Panc1 (cell line): Measurements from ENCODE around the gene CLEC4A. TPM values are rescaled to one million over a fixed set of nuclear protein-coding genes. Genes with fewer than 3 reads are reported as not detected.

ENCODE experiments used
- ATAC-seq: fragments of 200-7000 bp; cut with Tn5 transposase; 2 replicates; pipeline ENCODE4 v1.9.1; 2020; ENCODE audit warnings: mild to moderate bottlenecking, moderate library complexity
- BruUV-seq: library from RNA; stranded (reverse); fragments of 400-500 nt; replicated peaks from 2 replicates; lab custom pipeline; 2021; lab: Mats Ljungman, UMichigan
- CTCF ChIA-PET: fragments of 300-600 bp; sonication (Branson Sonifier 250); formaldehyde crosslinking; loops from one replicate; lab custom pipeline; 2022; ENCODE audit warnings: antibody characterized with exemption; lab: Charles Lee
- POLR2A ChIA-PET: fragments of 300-600 bp; sonication (Branson Sonifier 250); formaldehyde crosslinking; loops from one replicate; lab custom pipeline; 2022; ENCODE audit warnings: antibody characterized with exemption; lab: Charles Lee
- DNase-seq: peaks from one replicate; pipeline ENCODE4 v3.0.0-alpha.2; 2010; ENCODE audit warnings: low read depth, low spot score
- H3K27ac ChIP-seq: 2 replicates; pipeline ENCODE4 v1.5.1; 2011; ENCODE audit warnings: mild to moderate bottlenecking, low read length, inconsistent platforms
- H3K27me3 ChIP-seq: fragments of 200-500 bp; sonication (Bioruptor generic); 2 replicates; pipeline ENCODE4 v1.6.0; 2014; ENCODE audit warnings: low read length, inconsistent platforms; ENCODE audit not compliant: control insufficient read depth, insufficient read depth
- H3K36me3 ChIP-seq: fragments of 200-500 bp; sonication (Bioruptor generic); 2 replicates; pipeline ENCODE4 v1.5.1; 2014; ENCODE audit warnings: inconsistent platforms, mild to moderate bottlenecking, low read length, moderate library complexity; ENCODE audit not compliant: control insufficient read depth, insufficient read depth
- H3K4me1 ChIP-seq: 2 replicates; pipeline ENCODE4 v1.5.1; 2011; ENCODE audit warnings: inconsistent platforms, mild to moderate bottlenecking, low read length, moderate library complexity; ENCODE audit not compliant: control insufficient read depth, insufficient read depth
- H3K4me3 ChIP-seq, 2 experiments: 2 replicates each; pipeline ENCODE4 v1.5.1; 2011 to 2012; ENCODE audit warnings: low read depth in 2 of 2, low read length in 2 of 2, mild to moderate bottlenecking in 2 of 2, inconsistent platforms in 1 of 2, moderate library complexity in 1 of 2
- H3K9me3 ChIP-seq: fragments of 200-500 bp; sonication (Bioruptor generic); 2 replicates; pipeline ENCODE4 v1.5.1; 2014; ENCODE audit warnings: low read depth, mild to moderate bottlenecking, inconsistent platforms, low read length, moderate library complexity; ENCODE audit not compliant: control insufficient read depth, insufficient read depth
- POLR2AphosphoS5 ChIP-seq: IDR thresholded peaks from 2 replicates; pipeline ENCODE4 v1.6.1; 2012; ENCODE audit warnings: mild to moderate bottlenecking, low read depth, low read length, moderate library complexity
- SIN3A ChIP-seq: IDR thresholded peaks from 2 replicates; pipeline ENCODE4 v1.6.1; 2012; ENCODE audit warnings: low read depth, mild to moderate bottlenecking, low read length, moderate library complexity, borderline replicate concordance; ENCODE audit not compliant: insufficient read depth
- TCF7L2 ChIP-seq: IDR thresholded peaks from 2 replicates; pipeline ENCODE4 v1.6.1; 2011; ENCODE audit warnings: mild to moderate bottlenecking, low read depth, low read length, inconsistent platforms
- in situ Hi-C: cut with HindIII; loops from 2 replicates; pipeline ENCODE4 v1.10.0; 2016; ENCODE audit warnings: low sequenced_read_pairs, low pct_unique_long_range_greater_than_20kb
- intact Hi-C: fragments of 100-400 bp; cut with micrococcal nuclease; formaldehyde crosslinking; loops from one replicate; pipeline ENCODE4 v1.10.0; 2022; ENCODE audit not compliant: unreplicated experiment
- total RNA-seq: library from RNA; stranded (reverse); gene quantifications from one replicate; pipeline ENCODE4 v1.2.1, GENCODE V29; 2021; ENCODE audit not compliant: unreplicated experiment
- TF ChIP-seq, protein P1 (sequence below): fragments of 450-650 bp; IDR thresholded peaks from 2 replicates; pipeline ENCODE4 v1.5.1; 2017; ENCODE audit warnings: mild to moderate bottlenecking
- TF ChIP-seq, protein P2 (sequence below), 2 experiments: IDR thresholded peaks; 2 replicates each; pipeline ENCODE4 v1.6.1; 2011 to 2012; ENCODE audit warnings: low read depth in 2 of 2, control low read depth in 1 of 2, low read length in 1 of 2, mild to moderate bottlenecking in 1 of 2, moderate library complexity in 1 of 2; ENCODE audit not compliant: insufficient read depth in 1 of 2

The CLEC4A gene
- total RNA-seq, 1 experiment from 2014 or later, result 0.33 TPM

DNA sequence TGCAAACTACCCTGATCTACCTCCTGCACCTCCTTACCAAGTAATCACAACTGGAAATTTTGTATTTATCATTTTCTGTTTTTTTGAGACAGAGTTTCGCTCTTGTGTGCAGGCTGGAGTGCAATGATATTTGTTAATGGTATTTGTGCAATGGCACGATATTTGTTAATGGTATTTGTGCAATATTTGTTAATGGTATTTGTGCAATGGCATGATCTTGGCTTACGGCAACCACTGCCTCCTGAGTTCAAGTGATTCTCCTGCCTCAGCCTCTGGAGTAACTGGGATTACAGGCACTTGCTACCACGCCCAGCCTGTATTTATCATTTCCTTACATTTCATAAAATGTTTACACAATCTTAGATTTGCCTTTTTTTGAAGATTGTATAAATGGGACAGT lies 47.1 kb upstream of the CLEC4A start:
- BruUV-seq, result no TSS peak
- Histone ChIP-seq H3K4me3 (no peak overlapping the region), H3K9me3 (no peaks in the 10 kb centered on the region), H3K27ac (no peak overlapping the region), H3K36me3 (no peaks in the 10 kb centered on the region; the same call in 1 of the 2 replicates), H3K4me1 (no peaks in the 10 kb centered on the region), H3K27me3 (no peaks in the 10 kb centered on the region)
- no peak for ATAC-seq
- in situ Hi-C loops, result no loop called here
- CTCF ChIA-PET, result no interaction called here
- TF ChIP-seq, protein P1, sequence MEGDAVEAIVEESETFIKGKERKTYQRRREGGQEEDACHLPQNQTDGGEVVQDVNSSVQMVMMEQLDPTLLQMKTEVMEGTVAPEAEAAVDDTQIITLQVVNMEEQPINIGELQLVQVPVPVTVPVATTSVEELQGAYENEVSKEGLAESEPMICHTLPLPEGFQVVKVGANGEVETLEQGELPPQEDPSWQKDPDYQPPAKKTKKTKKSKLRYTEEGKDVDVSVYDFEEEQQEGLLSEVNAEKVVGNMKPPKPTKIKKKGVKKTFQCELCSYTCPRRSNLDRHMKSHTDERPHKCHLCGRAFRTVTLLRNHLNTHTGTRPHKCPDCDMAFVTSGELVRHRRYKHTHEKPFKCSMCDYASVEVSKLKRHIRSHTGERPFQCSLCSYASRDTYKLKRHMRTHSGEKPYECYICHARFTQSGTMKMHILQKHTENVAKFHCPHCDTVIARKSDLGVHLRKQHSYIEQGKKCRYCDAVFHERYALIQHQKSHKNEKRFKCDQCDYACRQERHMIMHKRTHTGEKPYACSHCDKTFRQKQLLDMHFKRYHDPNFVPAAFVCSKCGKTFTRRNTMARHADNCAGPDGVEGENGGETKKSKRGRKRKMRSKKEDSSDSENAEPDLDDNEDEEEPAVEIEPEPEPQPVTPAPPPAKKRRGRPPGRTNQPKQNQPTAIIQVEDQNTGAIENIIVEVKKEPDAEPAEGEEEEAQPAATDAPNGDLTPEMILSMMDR, result no peak
- TF ChIP-seq, protein P2, sequence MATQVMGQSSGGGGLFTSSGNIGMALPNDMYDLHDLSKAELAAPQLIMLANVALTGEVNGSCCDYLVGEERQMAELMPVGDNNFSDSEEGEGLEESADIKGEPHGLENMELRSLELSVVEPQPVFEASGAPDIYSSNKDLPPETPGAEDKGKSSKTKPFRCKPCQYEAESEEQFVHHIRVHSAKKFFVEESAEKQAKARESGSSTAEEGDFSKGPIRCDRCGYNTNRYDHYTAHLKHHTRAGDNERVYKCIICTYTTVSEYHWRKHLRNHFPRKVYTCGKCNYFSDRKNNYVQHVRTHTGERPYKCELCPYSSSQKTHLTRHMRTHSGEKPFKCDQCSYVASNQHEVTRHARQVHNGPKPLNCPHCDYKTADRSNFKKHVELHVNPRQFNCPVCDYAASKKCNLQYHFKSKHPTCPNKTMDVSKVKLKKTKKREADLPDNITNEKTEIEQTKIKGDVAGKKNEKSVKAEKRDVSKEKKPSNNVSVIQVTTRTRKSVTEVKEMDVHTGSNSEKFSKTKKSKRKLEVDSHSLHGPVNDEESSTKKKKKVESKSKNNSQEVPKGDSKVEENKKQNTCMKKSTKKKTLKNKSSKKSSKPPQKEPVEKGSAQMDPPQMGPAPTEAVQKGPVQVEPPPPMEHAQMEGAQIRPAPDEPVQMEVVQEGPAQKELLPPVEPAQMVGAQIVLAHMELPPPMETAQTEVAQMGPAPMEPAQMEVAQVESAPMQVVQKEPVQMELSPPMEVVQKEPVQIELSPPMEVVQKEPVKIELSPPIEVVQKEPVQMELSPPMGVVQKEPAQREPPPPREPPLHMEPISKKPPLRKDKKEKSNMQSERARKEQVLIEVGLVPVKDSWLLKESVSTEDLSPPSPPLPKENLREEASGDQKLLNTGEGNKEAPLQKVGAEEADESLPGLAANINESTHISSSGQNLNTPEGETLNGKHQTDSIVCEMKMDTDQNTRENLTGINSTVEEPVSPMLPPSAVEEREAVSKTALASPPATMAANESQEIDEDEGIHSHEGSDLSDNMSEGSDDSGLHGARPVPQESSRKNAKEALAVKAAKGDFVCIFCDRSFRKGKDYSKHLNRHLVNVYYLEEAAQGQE (IDR thresholded peaks at IDR 0.05; ENCODE audit: insufficient read depth in 1 of 2, low read depth in 2 of 2, low read length in 1 of 2), result no peak
- TF ChIP-seq SIN3A, result no peak
- no peak for TF ChIP-seq POLR2AphosphoS5
- TF ChIP-seq TCF7L2, result no peak
- POLR2A ChIA-PET, result no interaction called here
- DNase-seq, result no peak
- intact Hi-C loops, result no loop called here

DNA sequence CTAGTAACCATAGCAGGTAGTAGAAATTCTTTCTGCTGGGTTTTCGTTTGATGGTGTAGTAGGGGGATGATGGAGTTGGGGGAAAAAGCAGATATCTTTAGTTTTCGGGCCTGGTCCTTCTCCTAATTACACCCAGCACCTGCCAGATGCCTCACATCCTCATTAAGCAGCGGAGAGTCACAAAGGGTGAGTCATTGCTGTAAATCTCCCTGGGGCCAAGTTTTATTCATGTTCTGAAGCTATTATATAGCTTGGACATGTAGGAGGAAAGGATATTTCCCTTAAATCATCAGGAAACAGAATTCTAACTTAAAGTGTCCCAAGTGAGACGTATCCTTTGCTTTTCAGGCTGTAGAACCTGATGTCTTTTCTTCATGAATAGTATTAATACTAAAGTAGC lies 46.2 kb upstream of the CLEC4A start:
- Histone ChIP-seq H3K27me3 (no peaks in the 10 kb centered on the region), H3K9me3 (no peaks in the 10 kb centered on the region), H3K4me1 (no peaks in the 10 kb centered on the region), H3K4me3 (no peak overlapping the region), H3K36me3 (no peaks in the 10 kb centered on the region; the same call in 1 of the 2 replicates), H3K27ac (no peak overlapping the region)
- in situ Hi-C loops (no loop called here), intact Hi-C loops (no loop called here)
- ChIA-PET POLR2A (interaction anchor here (0.5 kb wide), 1 partner anchor 33 kb away, joined by 12 read pairs; no protein-coding TSS in a partner anchor), CTCF (no interaction called here)
- no TSS peak for BruUV-seq
- TF ChIP-seq POLR2AphosphoS5, result no peak
- TF ChIP-seq, protein P2 (IDR thresholded peaks at IDR 0.05; ENCODE audit: insufficient read depth in 1 of 2, low read depth in 2 of 2, low read length in 1 of 2), result no peak
- no peak for TF ChIP-seq TCF7L2
- TF ChIP-seq, protein P1, result no peak
- no peak for TF ChIP-seq SIN3A
- DNase-seq (no peak), ATAC-seq (no peak)
